H1 (cell line): Measurements from ENCODE around the gene RPS21. TPM values are rescaled to one million over a fixed set of nuclear protein-coding genes. Genes with fewer than 3 reads are reported as not detected.

Experiments
- CTCF ChIA-PET: fragments of 300-600 bp; sonication (Branson Sonifier 250); formaldehyde crosslinking; loops from one replicate; lab custom pipeline; 2021; ENCODE audit not compliant: partially characterized antibody; lab: Charles Lee
- POLR2A ChIA-PET: fragments of 300-600 bp; sonication (Branson Sonifier 250); formaldehyde crosslinking; loops from one replicate; lab custom pipeline; 2021; ENCODE audit warnings: inconsistent platforms; ENCODE audit not compliant: partially characterized antibody; lab: Charles Lee
- DNase-seq, 2 experiments: peaks; one replicate each; pipeline versions ENCODE4 v3.0.0 to v3.0.0-alpha.2; 2010 to 2022; ENCODE audit warnings: low spot score in 2 of 2, low read depth in 1 of 2, mixed read lengths in 1 of 2
- FAIRE-seq: peaks from 2 replicates; lab custom pipeline; 2011; peaks lifted over from hg19 to GRCh38; lab: Jason Lieb, UNC
- H2AFZ ChIP-seq: 2 replicates; pipeline ENCODE4 v1.8.1; 2012; ENCODE audit warnings: low read length, inconsistent platforms
- H2AK5ac ChIP-seq: 2 replicates; pipeline ENCODE4 v1.6.1; 2013; ENCODE audit warnings: low read depth, low read length
- H2BK120ac ChIP-seq: replicated peaks from 2 replicates; pipeline ENCODE3; 2013; ENCODE audit warnings: low read depth, low read length, inconsistent platforms
- H2BK12ac ChIP-seq: 2 replicates; pipeline ENCODE4 v1.6.1; 2013; ENCODE audit warnings: low read depth, low read length
- H2BK15ac ChIP-seq: 2 replicates; pipeline ENCODE4 v1.6.1; 2013; ENCODE audit warnings: low read length
- H2BK20ac ChIP-seq: 2 replicates; pipeline ENCODE4 v1.6.1; 2013; ENCODE audit warnings: low read length
- H2BK5ac ChIP-seq: 2 replicates; pipeline ENCODE4 v1.6.1; 2013; ENCODE audit warnings: low read depth, low read length
- H3K14ac ChIP-seq: 2 replicates; pipeline ENCODE4 v1.6.1; 2013; ENCODE audit warnings: inconsistent platforms; ENCODE audit not compliant: insufficient read length
- H3K18ac ChIP-seq: 2 replicates; pipeline ENCODE4 v1.6.1; 2013; ENCODE audit warnings: low read length; ENCODE audit errors: extremely low read depth
- H3K23ac ChIP-seq: 2 replicates; pipeline ENCODE4 v1.6.1; 2013; ENCODE audit warnings: inconsistent platforms; ENCODE audit not compliant: insufficient read length
- H3K23me2 ChIP-seq: 2 replicates; pipeline ENCODE4 v1.6.1; 2013; ENCODE audit warnings: low read depth, low read length
- H3K27ac ChIP-seq: 2 replicates; pipeline ENCODE4 v1.6.1; 2011; ENCODE audit warnings: low read depth, low read length, inconsistent platforms
- H3K27me3 ChIP-seq, 4 experiments: replicated peaks in 1 of 4; 1 replicate in 1 of 4; 2 replicates in 3 of 4; pipeline versions ENCODE4 v1.6.1 to v1.8.1; 2011 to 2013; ENCODE audit warnings: low read length in 3 of 4, mild to moderate bottlenecking in 3 of 4, inconsistent platforms in 2 of 4, mixed read lengths in 2 of 4, moderate library complexity in 1 of 4; ENCODE audit not compliant: control insufficient read depth in 3 of 4, insufficient read depth in 3 of 4; ENCODE audit errors: extremely low read depth in 1 of 4
- H3K36me3 ChIP-seq, 4 experiments: 2 replicates each; pipeline versions ENCODE4 v1.6.1 to v1.8.1; 2011 to 2013; ENCODE audit warnings: mild to moderate bottlenecking in 4 of 4, low read length in 3 of 4, moderate library complexity in 2 of 4, control low read depth in 1 of 4, inconsistent platforms in 1 of 4; ENCODE audit not compliant: insufficient read depth in 4 of 4, control insufficient read depth in 2 of 4
- H3K4ac ChIP-seq: replicated peaks from 2 replicates; pipeline ENCODE3; 2013; ENCODE audit warnings: low read length, low read depth, mixed read lengths, inconsistent platforms; ENCODE audit not compliant: insufficient read length
- H3K4me1 ChIP-seq, 4 experiments: replicated peaks in 1 of 4; 1 replicate in 1 of 4; 2 replicates in 3 of 4; pipeline versions ENCODE4 v1.6.1 to v1.8.1; 2011 to 2013; ENCODE audit warnings: low read length in 3 of 4, inconsistent platforms in 2 of 4, mixed read lengths in 1 of 4; ENCODE audit not compliant: insufficient read depth in 4 of 4, control insufficient read depth in 3 of 4
- H3K4me2 ChIP-seq, 2 experiments: 2 replicates each; pipeline versions ENCODE4 v1.6.1 to v1.8.1; 2011 to 2013; ENCODE audit warnings: low read depth in 2 of 2, low read length in 2 of 2, control low read depth in 1 of 2, inconsistent platforms in 1 of 2, mild to moderate bottlenecking in 1 of 2; ENCODE audit not compliant: insufficient read depth in 1 of 2
- H3K4me3 ChIP-seq, 4 experiments: fragments of 200-600, 300-600 bp in 1 of 4; sonication (generic), shearing (Covaris generic), sonication (Bioruptor Twin) in 1 of 4; 2 replicates each; pipeline versions ENCODE4 v1.5.1 to v1.8.1; 2011 to 2016; ENCODE audit warnings: low read length in 4 of 4, low read depth in 3 of 4, control low read depth in 2 of 4, inconsistent platforms in 2 of 4, mild to moderate bottlenecking in 2 of 4, mixed read lengths in 1 of 4, moderate library complexity in 1 of 4; ENCODE audit not compliant: insufficient read depth in 2 of 4; ENCODE audit errors: extremely low read depth in 1 of 4
- H3K56ac ChIP-seq: replicated peaks from 2 replicates; pipeline ENCODE3; 2013; ENCODE audit warnings: low read depth, mild to moderate bottlenecking, mixed read lengths, low read length, inconsistent platforms; ENCODE audit not compliant: insufficient read length
- H3K79me1 ChIP-seq: 2 replicates; pipeline ENCODE4 v1.6.1; 2013; ENCODE audit warnings: low read depth, low read length, control low read depth
- H3K79me2 ChIP-seq, 2 experiments: 2 replicates each; pipeline versions ENCODE4 v1.6.1 to v1.8.1; 2012 to 2013; ENCODE audit warnings: low read length in 2 of 2, mild to moderate bottlenecking in 2 of 2, inconsistent platforms in 1 of 2; ENCODE audit not compliant: insufficient read depth in 2 of 2, control insufficient read depth in 1 of 2
- H3K9ac ChIP-seq, 4 experiments: replicated peaks in 1 of 4; 1 replicate in 1 of 4; 2 replicates in 3 of 4; pipeline versions ENCODE4 v1.6.1 to v1.8.1; 2011 to 2013; ENCODE audit warnings: low read depth in 3 of 4, low read length in 3 of 4, control low read depth in 2 of 4, mild to moderate bottlenecking in 2 of 4, moderate library complexity in 2 of 4, inconsistent platforms in 1 of 4; ENCODE audit errors: extremely low read depth in 1 of 4
- H3K9me3 ChIP-seq, 2 experiments: 2 replicates each; pipeline versions ENCODE4 v1.6.1 to v1.8.1; 2012 to 2013; ENCODE audit warnings: mild to moderate bottlenecking in 2 of 2, moderate library complexity in 2 of 2, control low read depth in 1 of 2, inconsistent platforms in 1 of 2, low read depth in 1 of 2, low read length in 1 of 2, mixed read lengths in 1 of 2; ENCODE audit not compliant: insufficient read depth in 2 of 2
- H4K20me1 ChIP-seq, 2 experiments: replicated peaks in 1 of 2; 2 replicates each; pipeline versions ENCODE3 to v1.8.1; 2011 to 2013; ENCODE audit warnings: inconsistent platforms in 2 of 2, low read length in 2 of 2, mild to moderate bottlenecking in 1 of 2; ENCODE audit not compliant: insufficient read depth in 2 of 2, control insufficient read depth in 1 of 2
- H4K5ac ChIP-seq: 2 replicates; pipeline ENCODE4 v1.6.1; 2013; ENCODE audit warnings: low read length, low read depth, mixed read lengths, inconsistent platforms; ENCODE audit not compliant: insufficient read length
- H4K8ac ChIP-seq: 2 replicates; pipeline ENCODE4 v1.8.0; 2013; ENCODE audit warnings: mild to moderate bottlenecking, moderate library complexity, low read length, inconsistent platforms; ENCODE audit not compliant: insufficient read depth; ENCODE audit errors: extremely low read depth
- H4K91ac ChIP-seq: replicated peaks from 2 replicates; pipeline ENCODE3; 2013; ENCODE audit warnings: low read length, mixed read lengths, inconsistent platforms; ENCODE audit not compliant: insufficient read length
- ASH2L ChIP-seq: fragments of 200-600, 300-600 bp; sonication (generic); IDR thresholded peaks from one replicate; pipeline ENCODE4 v1.7.1; 2017; ENCODE audit warnings: low read length
- BRCA1 ChIP-seq: IDR thresholded peaks from 2 replicates; pipeline ENCODE4 v1.6.1; 2012; ENCODE audit warnings: low read depth, low read length, improper control_type of control experiment
- CTBP2 ChIP-seq: IDR thresholded peaks from 2 replicates; pipeline ENCODE4 v1.7.0; 2011; ENCODE audit warnings: borderline replicate concordance, mild to moderate bottlenecking, moderate library complexity, mixed read lengths, low read length; ENCODE audit not compliant: insufficient read depth, insufficient read length
- EGR1 ChIP-seq: IDR thresholded peaks from 2 replicates; pipeline ENCODE4 v1.6.1; 2011; ENCODE audit warnings: low read depth, low read length, borderline replicate concordance
- PHF8 ChIP-seq: fragments of 200-600 bp; sonication (generic); conservative IDR thresholded peaks from 2 replicates; pipeline ENCODE4 v1.7.1; 2012; ENCODE audit warnings: low read depth, mild to moderate bottlenecking, inconsistent platforms, low read length, moderate library complexity
- SIX5 ChIP-seq: IDR thresholded peaks from 2 replicates; pipeline ENCODE4 v1.6.1; 2011; ENCODE audit warnings: mild to moderate bottlenecking, low read depth, low read length
- SP4 ChIP-seq: IDR thresholded peaks from 2 replicates; pipeline ENCODE4 v1.6.1; 2012; ENCODE audit warnings: low read length, inconsistent platforms
- WGBS, 2 experiments: shearing (Covaris generic) in 1 of 2; methylation state at CpG; one replicate each; pipeline versions ENCODE4 v1.1.6 to v1.1.7; 2013 to 2015; ENCODE audit warnings: low lambda C conversion rate in 2 of 2, mixed read lengths in 2 of 2, inconsistent platforms in 1 of 2, low coverage in 1 of 2, missing lambda C conversion rate in 1 of 2; ENCODE audit not compliant: insufficient replicate concordance in 2 of 2, insufficient coverage in 1 of 2, insufficient read length in 1 of 2; ENCODE audit errors: extremely low coverage in 1 of 2, missing lambda C conversion rate in 1 of 2; 5-methylcytosine and 5-hydroxymethylcytosine counted together
- polyA plus RNA-seq, 7 experiments: library from polyadenylated mRNA; depleted of rRNA in 3 of 7; stranded (reverse) in 5 of 7; unstranded in 2 of 7; fragments of >200 nt in 5 of 7; fragments of 200-250 nt in 2 of 7; gene quantifications; 1 replicate in 5 of 7; 2 replicates in 1 of 7; 4 replicates in 1 of 7; pipeline versions ENCODE4 v1.2.1 to v1.2.3, GENCODE V29; 2011 to 2013; ENCODE audit warnings: missing spikeins in 2 of 7, mixed read lengths in 2 of 7
- total RNA-seq: library from RNA; stranded (reverse); fragmentation: NEBNext Ultra II Directional; extraction: Animal tissue kit (Norgen Biotek cat#: 25700); gene quantifications from 2 replicates; pipeline ENCODE4 v1.2.1, GENCODE V29; 2021
- TF ChIP-seq, protein P1 (sequence below): IDR thresholded peaks from 2 replicates; pipeline ENCODE4 v1.6.1; 2012; ENCODE audit warnings: inconsistent platforms
- TF ChIP-seq, protein P2 (sequence below): IDR thresholded peaks from 2 replicates; pipeline ENCODE4 v1.6.1; 2012; ENCODE audit warnings: inconsistent platforms

Gene RPS21
- total and polyA plus RNA-seq, 2 of the 8 experiments (the other 6 are each of a cell fraction or from before 2014, with no cell fraction given): 1,787 to 7,219 TPM

DNA sequence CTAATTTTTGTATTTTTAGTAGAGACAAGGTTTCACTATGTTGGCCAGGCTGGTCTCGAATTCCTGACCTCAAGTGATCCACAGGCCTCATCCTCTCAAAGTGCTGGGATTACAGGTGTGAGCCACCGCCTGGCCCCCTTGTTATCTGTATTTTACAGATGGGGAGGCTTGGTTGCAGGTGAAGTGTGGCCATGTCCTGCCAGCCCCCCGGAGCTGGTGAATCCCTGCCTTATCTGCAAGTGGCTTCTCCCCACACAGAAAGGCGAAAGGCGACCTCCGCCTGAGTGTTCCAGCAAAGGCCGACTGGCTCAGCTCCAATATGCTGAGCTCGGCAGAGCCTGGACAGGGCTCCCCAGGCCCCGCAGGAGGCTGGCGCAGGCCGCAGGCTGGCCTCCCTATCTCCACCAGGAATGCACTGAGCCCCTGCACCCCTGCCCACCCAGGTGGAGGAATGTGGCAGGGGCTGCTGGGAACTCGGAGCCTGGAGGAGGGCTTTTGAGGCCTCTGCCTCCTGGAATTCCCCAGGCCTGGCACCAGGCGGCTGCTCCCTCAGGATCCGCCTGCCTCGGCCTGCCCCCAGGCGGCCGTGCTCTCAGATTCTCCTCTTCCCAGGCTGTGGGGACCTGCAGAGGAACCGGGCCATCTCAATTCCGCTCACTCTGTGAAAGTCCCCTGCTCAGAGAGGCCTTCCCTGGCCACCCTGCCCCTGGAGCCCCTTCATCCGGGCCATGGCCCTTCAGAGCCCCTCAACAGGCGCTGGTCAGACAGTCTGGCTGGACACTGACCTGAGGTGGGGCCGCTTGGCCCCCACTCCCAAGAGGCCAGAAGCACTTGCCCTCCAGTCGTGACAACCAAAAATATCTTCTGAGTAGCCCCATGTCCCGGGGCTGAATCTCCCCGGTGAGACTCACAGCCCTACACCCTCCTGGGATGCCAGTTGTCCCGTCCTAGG is 10.5 kb upstream of the RPS21 start:
- H4K5ac ChIP-seq: peak overlapping the region; percentile 28
- H2BK12ac ChIP-seq: peak overlapping the region; percentile 90
- no peaks in the 10 kb centered on the region for H3K79me1 ChIP-seq
- peak overlapping the region; percentile 5 for H3K56ac ChIP-seq
- H3K4me3 ChIP-seq: no peak overlapping the region
- FAIRE-seq (no peak), DNase-seq (peak; percentile 78 to 85)
- 0 out of 2 replicates have a peak overlapping the region, but pooled peaks have one; percentile 23 for H2BK20ac ChIP-seq
- peaks cover 0 to 29% (median 28%) of the 10 kb centered on the region in 4 experiments; a peak in 6 of 7 replicates for H3K4me1 ChIP-seq
- H2BK5ac ChIP-seq: peak overlapping the region; percentile 88
- 62% methylated on average over 23 of the region's 26 CpGs; no CpG with 5 or more reads in 1 of the 2 experiments for WGBS, 2 experiments
- 0 out of 2 replicates have a peak overlapping the region, but pooled peaks have one; percentile 40 for H2AK5ac ChIP-seq
- H4K8ac ChIP-seq: peak overlapping the region; percentile 38; the same call in 1 of the 2 replicates
- ChIA-PET POLR2A (interaction anchor here (0.8 to 10.7 kb wide), 17 partner anchors 10 to 80 kb away, joined by 3 to 213 read pairs (median 5); partner anchors contain the start of genes LAMA5 and RPS21), CTCF (interaction anchor here (0.6 to 14.1 kb wide), 19 partner anchors 9 to 901 kb away, joined by 3 to 212 read pairs (median 4); partner anchors contain the start of genes LAMA5 and RPS21)
- H3K14ac ChIP-seq: no peak overlapping the region
- no peaks in the 10 kb centered on the region; a peak in 1 of 8 replicates for H3K36me3 ChIP-seq
- H4K91ac ChIP-seq: peak overlapping the region; percentile 84
- H3K9ac ChIP-seq: peak overlapping the region in 3 of 4 experiments; percentile 4 to 30 (median 20); a peak in 2 of 7 replicates
- no peaks in the 10 kb centered on the region for H3K79me2 ChIP-seq
- no peaks in the 10 kb centered on the region for H3K9me3 ChIP-seq
- H2BK120ac ChIP-seq: peak overlapping the region; percentile 72
- peak overlapping the region; percentile 71; the same call in 1 of the 2 replicates for H3K27ac ChIP-seq
- H4K20me1 ChIP-seq: no peaks in the 10 kb centered on the region
- H3K23me2 ChIP-seq: no peaks in the 10 kb centered on the region
- H2BK15ac ChIP-seq: peak overlapping the region; percentile 72; the same call in 1 of the 2 replicates
- H3K18ac ChIP-seq: peak overlapping the region; percentile 83
- peak overlapping the region; percentile 58 for H3K4ac ChIP-seq
- no peak overlapping the region for H2AFZ ChIP-seq
- no peaks in the 10 kb centered on the region for H3K27me3 ChIP-seq
- H3K4me2 ChIP-seq: 0 out of 4 replicates have a peak overlapping the region, but pooled peaks of 1 of the 2 experiments have one; percentile 29
- H3K23ac ChIP-seq: peak overlapping the region; percentile 52
- TF ChIP-seq ASH2L (peak; percentile 29), BRCA1 (no peak), CTBP2 (no peak), SIX5 (no peak), PHF8 (no peak), EGR1 (0 out of 2 replicates have a peak, but pooled peaks have one; percentile 50), SP4 (no peak)
- TF ChIP-seq, protein P1, sequence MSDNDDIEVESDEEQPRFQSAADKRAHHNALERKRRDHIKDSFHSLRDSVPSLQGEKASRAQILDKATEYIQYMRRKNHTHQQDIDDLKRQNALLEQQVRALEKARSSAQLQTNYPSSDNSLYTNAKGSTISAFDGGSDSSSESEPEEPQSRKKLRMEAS: no peak
- TF ChIP-seq, protein P2, sequence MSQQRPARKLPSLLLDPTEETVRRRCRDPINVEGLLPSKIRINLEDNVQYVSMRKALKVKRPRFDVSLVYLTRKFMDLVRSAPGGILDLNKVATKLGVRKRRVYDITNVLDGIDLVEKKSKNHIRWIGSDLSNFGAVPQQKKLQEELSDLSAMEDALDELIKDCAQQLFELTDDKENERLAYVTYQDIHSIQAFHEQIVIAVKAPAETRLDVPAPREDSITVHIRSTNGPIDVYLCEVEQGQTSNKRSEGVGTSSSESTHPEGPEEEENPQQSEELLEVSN: 0 out of 2 replicates have a peak, but pooled peaks have one; percentile 20
